Bronchial epithelial cell (primary cell): Measurements from ENCODE around the gene NPM1. TPM values are rescaled to one million over a fixed set of nuclear protein-coding genes. Genes with fewer than 3 reads are reported as not detected.

Experiments used
- DNase-seq: peaks from one replicate; pipeline ENCODE4 v3.0.0-alpha.2; 2010; ENCODE audit warnings: low read depth
- FAIRE-seq: peaks from 2 replicates; lab custom pipeline; 2011; peaks lifted over from hg19 to GRCh38; lab: Jason Lieb, UNC
- H3K27me3 ChIP-seq: 2 replicates; pipeline ENCODE4 v1.5.1; 2011; ENCODE audit warnings: low read length; ENCODE audit not compliant: control insufficient read depth, insufficient read depth
- H3K36me3 ChIP-seq: 2 replicates; pipeline ENCODE4 v1.5.1; 2011; ENCODE audit warnings: low read length; ENCODE audit not compliant: control insufficient read depth, insufficient read depth
- H3K4me3 ChIP-seq: 2 replicates; pipeline ENCODE4 v1.5.1; 2011; ENCODE audit warnings: mild to moderate bottlenecking, low read depth, low read length, control low read depth
- CTCF ChIP-seq: IDR thresholded peaks from 2 replicates; pipeline ENCODE4 v1.5.1; 2011; ENCODE audit warnings: mild to moderate bottlenecking, moderate library complexity, low read length, control low read depth, inconsistent platforms; ENCODE audit not compliant: insufficient read depth, severe bottlenecking
- total RNA-seq: library from RNA; depleted of rRNA; stranded (reverse); fragments of >200 nt; gene quantifications from 2 replicates; pipeline ENCODE4 v1.2.1, GENCODE V29; 2014

The NPM1 gene
- total RNA-seq, 1 donor from 2014 or later, result 2,049 TPM

- Histone ChIP-seq H3K36me3 (no peaks in the 10 kb centered on the region), H3K27me3 (no peaks in the 10 kb centered on the region), H3K4me3 (no peak overlapping the region)
- FAIRE-seq, result no peak
- DNase-seq, result no peak
- TF ChIP-seq CTCF, result no peak
Observed at GRCh38 chr5:171449426-171449825, 61.8 kb downstream of the NPM1 start.

DNA sequence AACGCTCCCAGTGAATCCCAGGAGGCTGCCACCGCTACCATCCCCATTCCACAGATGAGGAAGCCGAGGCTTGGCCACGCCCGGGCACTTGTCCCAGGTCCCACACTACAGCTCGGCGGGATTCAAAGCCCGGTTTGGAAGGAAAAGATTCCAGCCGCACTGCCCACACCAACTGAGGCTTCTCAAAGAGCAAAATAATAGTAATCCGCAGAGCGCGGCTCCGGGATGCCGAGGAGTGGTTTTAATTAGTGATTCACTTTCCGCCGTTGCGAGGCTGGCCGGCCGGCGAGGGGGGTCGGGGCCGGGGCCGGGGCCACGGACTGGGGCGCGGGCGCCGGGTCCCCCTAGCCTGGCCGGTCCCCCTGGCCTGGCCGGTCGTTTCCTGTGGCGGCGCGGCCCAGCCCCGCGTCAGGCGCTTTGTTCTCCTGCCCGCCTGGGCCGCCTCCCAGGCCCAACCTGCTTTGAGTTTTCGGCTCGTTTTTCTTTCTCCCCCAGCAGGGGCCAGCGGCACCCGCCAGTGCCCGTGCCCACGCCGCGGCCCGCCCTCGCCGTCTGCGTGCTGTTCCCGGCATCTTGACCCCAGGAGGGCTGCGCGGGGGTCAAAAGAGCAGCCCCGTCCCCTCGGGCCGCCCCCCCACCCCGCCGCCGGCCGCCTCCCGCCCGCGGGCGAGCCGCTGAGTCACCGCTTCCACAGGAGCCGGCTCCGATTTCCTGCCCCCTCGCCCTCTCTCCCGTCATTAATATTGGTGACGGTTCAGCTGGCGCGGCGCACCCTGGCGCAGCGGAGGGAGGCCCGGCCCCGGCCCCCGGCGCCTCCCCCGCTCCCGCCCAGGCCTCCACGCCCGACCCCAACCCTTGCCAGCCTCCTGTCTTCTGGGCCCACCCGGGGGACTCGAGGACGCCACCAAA, 63.0 kb downstream of the NPM1 start:
- DNase-seq, result peak; percentile 8
- H3K4me3 ChIP-seq, result peak overlapping the region; percentile 26
- no peaks in the 10 kb centered on the region for H3K36me3 ChIP-seq
- H3K27me3 ChIP-seq, result no peaks in the 10 kb centered on the region
- no peak for TF ChIP-seq CTCF
- no peak for FAIRE-seq

GRCh38 chr5:171451421-171451820, 63.8 kb downstream of the NPM1 start:
- TF ChIP-seq CTCF, result no peak
- no peaks in the 10 kb centered on the region for H3K36me3 ChIP-seq
- no peaks in the 10 kb centered on the region for H3K27me3 ChIP-seq
- DNase-seq (no peak), FAIRE-seq (no peak)
- no peak overlapping the region for H3K4me3 ChIP-seq

GRCh38 chr5:171453056-171453725, 65.5 kb downstream of the NPM1 start:
- DNase-seq, result no peak
- FAIRE-seq, result no peak
- no peaks in the 10 kb centered on the region for H3K36me3 ChIP-seq
- TF ChIP-seq CTCF, result no peak
- no peaks in the 10 kb centered on the region for H3K27me3 ChIP-seq
- no peak overlapping the region for H3K4me3 ChIP-seq

DNA sequence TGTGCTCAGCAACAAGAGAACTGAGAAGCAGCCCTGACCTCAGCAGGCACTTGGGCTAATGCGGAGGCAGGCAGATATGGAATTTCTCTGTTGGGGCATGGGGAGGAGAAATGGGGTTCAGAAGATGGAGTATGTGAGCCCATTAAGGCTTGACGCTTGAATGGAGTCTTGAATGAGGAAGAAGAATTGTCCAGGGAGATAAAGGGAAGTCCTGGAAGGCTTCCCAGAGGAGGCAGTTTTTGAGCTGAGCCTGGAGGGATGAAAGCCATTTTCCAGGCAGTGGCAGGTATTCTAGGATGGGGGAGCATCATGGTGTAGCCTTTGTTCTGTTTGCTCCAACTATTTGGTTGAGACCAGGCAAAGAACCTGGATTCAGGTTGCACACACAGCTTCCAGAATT, 66.3 kb downstream of the NPM1 start:
- no peak for DNase-seq
- Histone ChIP-seq H3K36me3 (no peaks in the 10 kb centered on the region), H3K27me3 (no peaks in the 10 kb centered on the region), H3K4me3 (no peak overlapping the region)
- no peak for TF ChIP-seq CTCF
- FAIRE-seq, result no peak
